ENCODE results near the gene MZF1. TPM values are rescaled to one million over a fixed set of nuclear protein-coding genes. Genes with fewer than 3 reads are reported as not detected.

Gene MZF1
- total RNA-seq, 1 experiment from 2014 or later, result 25.9 TPM

GRCh38 chr19:58513213-58513693 lies 59.9 kb downstream of the MZF1 start:
- DNase-seq (ENCODE audit: low read depth, low spot score) (no peak), ATAC-seq (peak; percentile 1)
- intact Hi-C loops (cut with micrococcal nuclease; ENCODE audit: unreplicated experiment), result no loop called here
- BruUV-seq (replicated peaks), result no TSS peak
- no peak for TF ChIP-seq REST (IDR thresholded peaks at IDR 0.05; ENCODE audit: insufficient read depth in 1 of 2, low read depth in 2 of 2, low read length in 1 of 2)
- TF ChIP-seq POLR2AphosphoS5 (IDR thresholded peaks at IDR 0.05; ENCODE audit: low read depth, low read length), result no peak
- no peak for TF ChIP-seq TCF7L2 (IDR thresholded peaks at IDR 0.05; ENCODE audit: low read depth, low read length)
- TF ChIP-seq SIN3A (IDR thresholded peaks at IDR 0.05; ENCODE audit: borderline replicate concordance, insufficient read depth, low read depth, low read length), result no peak
- TF ChIP-seq CTCF (IDR thresholded peaks at IDR 0.05), result no peak
- Histone ChIP-seq H3K27ac (ENCODE audit: low read length) (peak overlapping the region; percentile 82), H3K9me3 (ENCODE audit: control insufficient read depth, insufficient read depth, low read depth, low read length) (no peaks in the 10 kb centered on the region), H3K4me1 (ENCODE audit: control insufficient read depth, insufficient read depth, low read length) (peaks cover 22% of the 10 kb centered on the region), H3K36me3 (ENCODE audit: control insufficient read depth, insufficient read depth, low read length) (peaks cover 3% of the 10 kb centered on the region; the same call in 1 of the 2 replicates), H3K4me3 (ENCODE audit: low read depth in 2 of 2, low read length in 2 of 2) (no peak overlapping the region), H3K27me3 (ENCODE audit: control insufficient read depth, insufficient read depth, low read length) (no peaks in the 10 kb centered on the region)
- ChIA-PET POLR2A (interaction anchor here (0.6 to 1.0 kb wide), 3 partner anchors 19 to 40 kb away, joined by 3 to 4 read pairs (median 3); partner anchors contain the start of gene TRIM28), CTCF (interaction anchor here (0.5 to 0.6 kb wide), 2 partner anchors 8 to 692 kb away, joined by 5 to 6 read pairs; no protein-coding TSS in a partner anchor)
- in situ Hi-C loops (cut with HindIII; ENCODE audit: low pct_unique_long_range_greater_than_20kb, low sequenced_read_pairs), result no loop called here

Small RNA genes within 50 kb of the gene (microRNA-seq; reads per million reads assigned to microRNA genes)
- 2.2 reads per million for gene MIR6807 (ENCODE audit: unreplicated experiment)

Other genes with a start within 250 kb of the MZF1 start
- 6.6 TPM for gene ZSCAN22, start 246.3 kb downstream of the MZF1 start, total RNA-seq (2021; ENCODE audit: unreplicated experiment)
- 47.4 TPM for gene A1BG, start 219.8 kb downstream of the MZF1 start, total RNA-seq (2021; ENCODE audit: unreplicated experiment)
- gene ZNF497, start 210.6 kb downstream of the MZF1 start, total RNA-seq (2021; ENCODE audit: unreplicated experiment), result 1.9 TPM
- gene ZNF837, start 192.3 kb downstream of the MZF1 start, total RNA-seq (2021; ENCODE audit: unreplicated experiment), result 1.6 TPM
- gene RPS5, start 186.1 kb downstream of the MZF1 start, total RNA-seq (2021; ENCODE audit: unreplicated experiment), result 1,487 TPM
- gene RNF225, start 177.7 kb downstream of the MZF1 start, total RNA-seq (2021; ENCODE audit: unreplicated experiment), result 1.6 TPM
- gene ZNF584, start 164.7 kb downstream of the MZF1 start, total RNA-seq (2021; ENCODE audit: unreplicated experiment), result 29.0 TPM
- not detected for gene ZNF132, start 133.2 kb downstream of the MZF1 start, total RNA-seq (2021; ENCODE audit: unreplicated experiment)
- gene ZNF324B, start 121.7 kb downstream of the MZF1 start, total RNA-seq (2021; ENCODE audit: unreplicated experiment), result 7.8 TPM
- gene ZNF324, start 106.3 kb downstream of the MZF1 start, total RNA-seq (2021; ENCODE audit: unreplicated experiment), result 12.8 TPM
- 20.7 TPM for gene ZNF446, start 97.0 kb downstream of the MZF1 start, total RNA-seq (2021; ENCODE audit: unreplicated experiment)
- gene SLC27A5, start 61.3 kb downstream of the MZF1 start, total RNA-seq (2021; ENCODE audit: unreplicated experiment), result 10.7 TPM
- 24.7 TPM for gene ZBTB45, start 53.5 kb downstream of the MZF1 start, total RNA-seq (2021; ENCODE audit: unreplicated experiment)
- gene TRIM28, start 29.3 kb downstream of the MZF1 start, total RNA-seq (2021; ENCODE audit: unreplicated experiment), result 767 TPM
- 191 TPM for gene CHMP2A, start 18.2 kb downstream of the MZF1 start, total RNA-seq (2021; ENCODE audit: unreplicated experiment)
- 189 TPM for gene UBE2M, start 14.7 kb downstream of the MZF1 start, total RNA-seq (2021; ENCODE audit: unreplicated experiment)

Data from Panc1 (cell line).